ENCODE results near the gene AADAT. TPM values are rescaled to one million over a fixed set of nuclear protein-coding genes. Genes with fewer than 3 reads are reported as not detected.
"Not testable (repeated sequence)": the region's sequence is repeated elsewhere in the genome, so short reads cannot be mapped to it uniquely, and the experiment has no call there.

The AADAT gene
- total and polyA plus RNA-seq, 2 of the 8 experiments (the other 6 are each of a cell fraction or from before 2014, with no cell fraction given) = 6.1 to 7.7 TPM

DNA sequence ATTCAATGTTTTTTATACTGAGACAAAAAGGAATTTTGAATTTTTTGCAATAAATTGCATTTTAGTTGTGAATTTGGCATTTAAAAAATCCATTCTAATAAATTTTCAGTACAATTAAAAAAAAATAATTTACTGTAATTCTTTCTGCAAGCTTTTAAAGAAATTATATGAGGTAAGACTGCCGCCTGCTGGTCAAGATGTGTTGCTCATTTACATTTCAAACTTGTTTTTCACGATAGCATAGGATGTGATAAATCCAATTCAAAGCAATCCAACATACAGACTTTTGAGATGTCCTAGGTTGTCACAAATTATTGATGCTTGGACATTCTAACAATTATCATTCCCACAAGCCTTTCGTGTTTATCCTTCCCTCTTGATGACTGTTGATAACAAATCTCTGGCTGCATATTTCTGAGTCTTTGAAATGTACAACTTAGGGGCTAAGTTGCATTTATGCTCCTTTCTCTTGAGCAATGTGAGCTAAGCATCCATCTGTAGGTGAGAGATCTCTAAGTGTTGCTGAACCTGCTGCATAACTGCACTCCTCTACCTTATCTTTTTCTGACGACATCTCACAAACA, 41.9 kb downstream of the AADAT start (continued):
- TF ChIP-seq GABPA (IDR thresholded peaks at IDR 0.05; ENCODE audit: borderline replicate concordance, insufficient read depth, low read length) = no peak
- TF ChIP-seq PHF8 (conservative IDR thresholded peaks at IDR 0.05; ENCODE audit: low read depth, low read length) = no peak
- no peak for TF ChIP-seq TBP (IDR thresholded peaks at IDR 0.05; ENCODE audit: low read depth, low read length)
- no peak for TF ChIP-seq ASH2L (IDR thresholded peaks at IDR 0.05; ENCODE audit: low read length)
- no peak for TF ChIP-seq POLR2AphosphoS5 (IDR thresholded peaks at IDR 0.05; ENCODE audit: low read depth, low read length)

DNA sequence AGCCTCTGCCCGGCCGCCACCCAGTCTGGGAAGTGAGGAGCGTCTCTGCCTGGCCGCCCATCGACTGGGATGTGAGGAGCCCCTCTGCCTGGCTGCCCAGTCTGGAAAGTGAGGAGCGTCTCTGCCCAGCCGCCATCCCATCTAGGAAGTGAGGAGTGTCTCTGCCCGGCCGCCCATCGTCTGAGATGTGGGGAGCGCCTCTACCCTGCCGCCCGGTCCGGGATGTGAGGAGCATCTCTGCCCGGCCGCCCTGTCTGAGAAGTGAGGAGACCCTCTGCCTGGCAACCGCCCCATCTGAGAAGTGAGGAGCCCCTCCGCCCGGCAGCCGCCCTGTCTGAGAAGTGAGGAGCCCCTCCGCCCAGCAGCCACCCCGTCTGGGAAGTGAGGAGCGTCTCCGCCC, 43.6 kb downstream of the AADAT start:
- H3K27me3 ChIP-seq (replicated peaks in 1 of 4; ENCODE audit: control insufficient read depth in 3 of 4, extremely low read depth in 1 of 4, insufficient read depth in 3 of 4, low read length in 3 of 4); H2BK120ac ChIP-seq (replicated peaks; ENCODE audit: low read depth, low read length); H4K5ac ChIP-seq (ENCODE audit: insufficient read length, low read depth, low read length); H3K14ac ChIP-seq (ENCODE audit: insufficient read length); H4K20me1 ChIP-seq (replicated peaks in 1 of 2; ENCODE audit: control insufficient read depth in 1 of 2, insufficient read depth in 2 of 2, low read length in 2 of 2); H3K9me3 ChIP-seq (ENCODE audit: insufficient read depth in 2 of 2, low read depth in 1 of 2, low read length in 1 of 2); H3K4me3 ChIP-seq (ENCODE audit: extremely low read depth in 1 of 4, insufficient read depth in 2 of 4, low read depth in 3 of 4, low read length in 4 of 4); H3K4me1 ChIP-seq (replicated peaks in 1 of 4; ENCODE audit: control insufficient read depth in 3 of 4, insufficient read depth in 4 of 4, low read length in 3 of 4); H3K9ac ChIP-seq (replicated peaks in 1 of 4; ENCODE audit: extremely low read depth in 1 of 4, low read depth in 3 of 4, low read length in 3 of 4); H2BK5ac ChIP-seq (ENCODE audit: low read depth, low read length); H3K79me1 ChIP-seq (ENCODE audit: low read depth, low read length); H3K4ac ChIP-seq (replicated peaks; ENCODE audit: insufficient read length, low read depth, low read length); H2AFZ ChIP-seq (ENCODE audit: low read length); H2BK12ac ChIP-seq (ENCODE audit: low read depth, low read length); H3K18ac ChIP-seq (ENCODE audit: extremely low read depth, low read length); DNase-seq (ENCODE audit: low read depth in 1 of 2, low spot score in 2 of 2); H3K79me2 ChIP-seq (ENCODE audit: control insufficient read depth in 1 of 2, insufficient read depth in 2 of 2, low read length in 2 of 2); H3K56ac ChIP-seq (replicated peaks; ENCODE audit: insufficient read length, low read depth, low read length); H3K23ac ChIP-seq (ENCODE audit: insufficient read length); FAIRE-seq; H3K4me2 ChIP-seq (ENCODE audit: insufficient read depth in 1 of 2, low read depth in 2 of 2, low read length in 2 of 2); H3K23me2 ChIP-seq (ENCODE audit: low read depth, low read length); H4K91ac ChIP-seq (replicated peaks; ENCODE audit: insufficient read length, low read length); POLR2A ChIA-PET (ENCODE audit: partially characterized antibody); H4K8ac ChIP-seq (ENCODE audit: extremely low read depth, insufficient read depth, low read length); H3K36me3 ChIP-seq (ENCODE audit: control insufficient read depth in 2 of 4, insufficient read depth in 4 of 4, low read length in 3 of 4); H2BK20ac ChIP-seq (ENCODE audit: low read length); H3K27ac ChIP-seq (ENCODE audit: low read depth, low read length); H2AK5ac ChIP-seq (ENCODE audit: low read depth, low read length); CTCF ChIA-PET (ENCODE audit: partially characterized antibody); H2BK15ac ChIP-seq (ENCODE audit: low read length): not testable (repeated sequence)
- 97% methylated on average over 7 of the region's 24 CpGs; no CpG with 5 or more reads in 1 of the 2 experiments for WGBS, 2 experiments (ENCODE audit: extremely low coverage in 1 of 2, insufficient coverage in 1 of 2, insufficient read length in 1 of 2, insufficient replicate concordance in 2 of 2, low coverage in 1 of 2, low lambda C conversion rate in 2 of 2, missing lambda C conversion rate in 1 of 2)

All from H1 (cell line).